ENCODE results near the gene ADCY4. TPM values are rescaled to one million over a fixed set of nuclear protein-coding genes. Genes with fewer than 3 reads are reported as not detected.
A peak's percentile ranks its signal among the peaks of the same experiment; 100 is the strongest.

Gene ADCY4
- total and polyA plus RNA-seq, 10 of the 15 experiments (the other 5 are each of a cell fraction or from before 2014, with no cell fraction given), result 0.05 to 0.87 (median 0.21) TPM; not detected in 1

DNA sequence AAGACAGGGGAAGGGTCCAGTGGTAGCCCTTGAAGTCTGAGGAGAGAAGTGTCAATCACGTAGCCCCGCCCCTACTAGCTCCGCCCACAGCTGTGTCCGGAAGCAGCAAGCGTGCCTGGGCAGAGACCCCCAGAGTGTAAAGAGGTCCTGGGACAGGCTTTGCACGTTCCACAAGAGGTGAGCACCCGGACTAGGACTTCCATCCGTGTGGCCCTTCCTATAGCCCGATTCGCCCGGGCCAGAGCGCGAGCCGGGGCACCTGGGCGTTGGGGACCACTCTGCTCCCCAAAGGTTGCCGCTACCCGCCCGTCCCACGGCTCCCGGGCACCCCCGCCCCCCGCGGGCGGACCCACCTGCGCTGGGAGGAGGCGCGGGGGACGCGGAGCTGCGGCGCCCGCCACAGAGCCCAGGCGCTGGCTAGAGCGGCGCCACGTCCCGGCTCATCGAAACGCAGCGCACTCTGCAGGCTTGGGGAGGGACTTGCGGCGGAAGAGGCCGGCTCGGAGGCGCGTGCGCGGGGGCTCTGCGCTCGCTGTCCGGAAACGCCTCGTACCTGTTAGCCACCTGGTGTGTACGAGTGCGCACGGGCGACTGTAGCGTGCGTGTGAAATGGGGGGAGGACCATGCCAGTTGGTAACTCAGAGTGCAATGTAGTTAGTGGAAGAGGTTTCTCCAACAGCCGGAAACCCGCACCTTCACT is 63.6 kb downstream of the ADCY4 start, which contains the start of gene RABGGTA (continued):
- no peak for TF ChIP-seq MYB (IDR thresholded peaks at IDR 0.05; ENCODE audit: borderline replicate concordance, low read depth, low read length)
- TF ChIP-seq BACH1 (IDR thresholded peaks at IDR 0.05; ENCODE audit: borderline replicate concordance), result peak; percentile 78
- TF ChIP-seq, protein P1, sequence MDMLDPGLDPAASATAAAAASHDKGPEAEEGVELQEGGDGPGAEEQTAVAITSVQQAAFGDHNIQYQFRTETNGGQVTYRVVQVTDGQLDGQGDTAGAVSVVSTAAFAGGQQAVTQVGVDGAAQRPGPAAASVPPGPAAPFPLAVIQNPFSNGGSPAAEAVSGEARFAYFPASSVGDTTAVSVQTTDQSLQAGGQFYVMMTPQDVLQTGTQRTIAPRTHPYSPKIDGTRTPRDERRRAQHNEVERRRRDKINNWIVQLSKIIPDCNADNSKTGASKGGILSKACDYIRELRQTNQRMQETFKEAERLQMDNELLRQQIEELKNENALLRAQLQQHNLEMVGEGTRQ (IDR thresholded peaks at IDR 0.05; ENCODE audit: borderline replicate concordance, low read depth, low read length), result no peak; the same call in 1 of the 2 replicates
- TF ChIP-seq IKZF2 (IDR thresholded peaks at IDR 0.05), result peak in 1 of 2 experiments; percentile 41; a peak in 2 of 4 replicates
- TF ChIP-seq STAT1 (conservative IDR thresholded peaks at IDR 0.05), result peak; percentile 91
- TF ChIP-seq, protein P2, sequence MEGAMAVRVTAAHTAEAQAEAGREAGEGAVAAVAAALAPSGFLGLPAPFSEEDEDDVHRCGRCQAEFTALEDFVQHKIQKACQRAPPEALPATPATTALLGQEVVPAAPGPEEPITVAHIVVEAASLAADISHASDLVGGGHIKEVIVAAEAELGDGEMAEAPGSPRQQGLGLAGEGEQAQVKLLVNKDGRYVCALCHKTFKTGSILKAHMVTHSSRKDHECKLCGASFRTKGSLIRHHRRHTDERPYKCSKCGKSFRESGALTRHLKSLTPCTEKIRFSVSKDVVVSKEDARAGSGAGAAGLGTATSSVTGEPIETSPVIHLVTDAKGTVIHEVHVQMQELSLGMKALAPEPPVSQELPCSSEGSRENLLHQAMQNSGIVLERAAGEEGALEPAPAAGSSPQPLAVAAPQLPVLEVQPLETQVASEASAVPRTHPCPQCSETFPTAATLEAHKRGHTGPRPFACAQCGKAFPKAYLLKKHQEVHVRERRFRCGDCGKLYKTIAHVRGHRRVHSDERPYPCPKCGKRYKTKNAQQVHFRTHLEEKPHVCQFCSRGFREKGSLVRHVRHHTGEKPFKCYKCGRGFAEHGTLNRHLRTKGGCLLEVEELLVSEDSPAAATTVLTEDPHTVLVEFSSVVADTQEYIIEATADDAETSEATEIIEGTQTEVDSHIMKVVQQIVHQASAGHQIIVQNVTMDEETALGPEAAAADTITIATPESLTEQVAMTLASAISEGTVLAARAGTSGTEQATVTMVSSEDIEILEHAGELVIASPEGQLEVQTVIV (IDR thresholded peaks at IDR 0.05; ENCODE audit: borderline replicate concordance, partially characterized antibody), result no peak
- TF ChIP-seq CBX3 (IDR thresholded peaks at IDR 0.05; ENCODE audit: borderline replicate concordance, low read depth), result no peak
- peak; percentile 36; the same call in 1 of the 2 replicates for TF ChIP-seq BCL11A (IDR thresholded peaks at IDR 0.05; ENCODE audit: low read depth, low read length)
- peak; percentile 88 for TF ChIP-seq NRF1 (conservative IDR thresholded peaks at IDR 0.05; ENCODE audit: low read depth, low read length)
- peak; percentile 76 for TF ChIP-seq TCF12 (IDR thresholded peaks at IDR 0.05; ENCODE audit: low read depth, low read length)
- TF ChIP-seq MXI1 (IDR thresholded peaks at IDR 0.05; ENCODE audit: low read depth, low read length), result peak; percentile 86
- no peak for TF ChIP-seq CEBPB (IDR thresholded peaks at IDR 0.05; ENCODE audit: borderline replicate concordance in 1 of 2, low read depth in 2 of 2, low read length in 2 of 2)
- TF ChIP-seq WRNIP1 (IDR thresholded peaks at IDR 0.05; ENCODE audit: borderline replicate concordance, low read depth, low read length), result peak; percentile 90; the same call in 1 of the 2 replicates
- peak; percentile 61; the same call in 1 of the 2 replicates for TF ChIP-seq CREB1 (IDR thresholded peaks at IDR 0.05; ENCODE audit: low read depth)
- TF ChIP-seq, protein P3, sequence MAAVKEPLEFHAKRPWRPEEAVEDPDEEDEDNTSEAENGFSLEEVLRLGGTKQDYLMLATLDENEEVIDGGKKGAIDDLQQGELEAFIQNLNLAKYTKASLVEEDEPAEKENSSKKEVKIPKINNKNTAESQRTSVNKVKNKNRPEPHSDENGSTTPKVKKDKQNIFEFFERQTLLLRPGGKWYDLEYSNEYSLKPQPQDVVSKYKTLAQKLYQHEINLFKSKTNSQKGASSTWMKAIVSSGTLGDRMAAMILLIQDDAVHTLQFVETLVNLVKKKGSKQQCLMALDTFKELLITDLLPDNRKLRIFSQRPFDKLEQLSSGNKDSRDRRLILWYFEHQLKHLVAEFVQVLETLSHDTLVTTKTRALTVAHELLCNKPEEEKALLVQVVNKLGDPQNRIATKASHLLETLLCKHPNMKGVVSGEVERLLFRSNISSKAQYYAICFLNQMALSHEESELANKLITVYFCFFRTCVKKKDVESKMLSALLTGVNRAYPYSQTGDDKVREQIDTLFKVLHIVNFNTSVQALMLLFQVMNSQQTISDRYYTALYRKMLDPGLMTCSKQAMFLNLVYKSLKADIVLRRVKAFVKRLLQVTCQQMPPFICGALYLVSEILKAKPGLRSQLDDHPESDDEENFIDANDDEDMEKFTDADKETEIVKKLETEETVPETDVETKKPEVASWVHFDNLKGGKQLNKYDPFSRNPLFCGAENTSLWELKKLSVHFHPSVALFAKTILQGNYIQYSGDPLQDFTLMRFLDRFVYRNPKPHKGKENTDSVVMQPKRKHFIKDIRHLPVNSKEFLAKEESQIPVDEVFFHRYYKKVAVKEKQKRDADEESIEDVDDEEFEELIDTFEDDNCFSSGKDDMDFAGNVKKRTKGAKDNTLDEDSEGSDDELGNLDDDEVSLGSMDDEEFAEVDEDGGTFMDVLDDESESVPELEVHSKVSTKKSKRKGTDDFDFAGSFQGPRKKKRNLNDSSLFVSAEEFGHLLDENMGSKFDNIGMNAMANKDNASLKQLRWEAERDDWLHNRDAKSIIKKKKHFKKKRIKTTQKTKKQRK (IDR thresholded peaks at IDR 0.05; ENCODE audit: low read depth, low read length), result no peak
- TF ChIP-seq, protein P4, sequence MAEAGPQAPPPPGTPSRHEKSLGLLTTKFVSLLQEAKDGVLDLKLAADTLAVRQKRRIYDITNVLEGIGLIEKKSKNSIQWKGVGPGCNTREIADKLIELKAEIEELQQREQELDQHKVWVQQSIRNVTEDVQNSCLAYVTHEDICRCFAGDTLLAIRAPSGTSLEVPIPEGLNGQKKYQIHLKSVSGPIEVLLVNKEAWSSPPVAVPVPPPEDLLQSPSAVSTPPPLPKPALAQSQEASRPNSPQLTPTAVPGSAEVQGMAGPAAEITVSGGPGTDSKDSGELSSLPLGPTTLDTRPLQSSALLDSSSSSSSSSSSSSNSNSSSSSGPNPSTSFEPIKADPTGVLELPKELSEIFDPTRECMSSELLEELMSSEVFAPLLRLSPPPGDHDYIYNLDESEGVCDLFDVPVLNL (IDR thresholded peaks at IDR 0.05; ENCODE audit: low read depth, low read length), result no peak
- no peak for TF ChIP-seq SREBF2 (IDR thresholded peaks at IDR 0.05; ENCODE audit: low read length)
- TF ChIP-seq NFYB (IDR thresholded peaks at IDR 0.05; ENCODE audit: insufficient read depth, low read depth, low read length), result no peak
- TF ChIP-seq TBL1XR1 (IDR thresholded peaks at IDR 0.05; ENCODE audit: low read depth, low read length), result no peak
- TF ChIP-seq, protein P5, sequence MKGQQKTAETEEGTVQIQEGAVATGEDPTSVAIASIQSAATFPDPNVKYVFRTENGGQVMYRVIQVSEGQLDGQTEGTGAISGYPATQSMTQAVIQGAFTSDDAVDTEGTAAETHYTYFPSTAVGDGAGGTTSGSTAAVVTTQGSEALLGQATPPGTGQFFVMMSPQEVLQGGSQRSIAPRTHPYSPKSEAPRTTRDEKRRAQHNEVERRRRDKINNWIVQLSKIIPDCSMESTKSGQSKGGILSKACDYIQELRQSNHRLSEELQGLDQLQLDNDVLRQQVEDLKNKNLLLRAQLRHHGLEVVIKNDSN (IDR thresholded peaks at IDR 0.05; ENCODE audit: borderline replicate concordance, extremely low read length, insufficient read depth, low read depth, low read length), result no peak
- peak; percentile 61; the same call in 1 of the 2 replicates for TF ChIP-seq MTA2 (IDR thresholded peaks at IDR 0.05; ENCODE audit: low read depth)
